SH-SY5Y (cell line): Measurements from ENCODE around the gene PPP1R14D.

Source experiments
- GATA2 ChIP-seq: IDR thresholded peaks from 2 replicates; pipeline ENCODE4 v1.6.1; 2011; ENCODE audit warnings: mild to moderate bottlenecking, low read depth, low read length
- GATA3 ChIP-seq: IDR thresholded peaks from 2 replicates; pipeline ENCODE4 v1.6.1; 2011; ENCODE audit warnings: low read depth, mild to moderate bottlenecking, low read length, moderate library complexity

GRCh38 chr15:40775740-40776536, 52.6 kb downstream of the PPP1R14D start:
- TF ChIP-seq GATA2: no peak
- no peak for TF ChIP-seq GATA3
